Endothelial cell of umbilical vein (primary cell): ENCODE results near the gene ACTMAP.

ENCODE experiments used
- EZH2 ChIP-seq: IDR thresholded peaks from 2 replicates; pipeline ENCODE4 v1.6.1; 2012; ENCODE audit warnings: borderline replicate concordance, low read depth, mild to moderate bottlenecking, moderate library complexity, low read length, inconsistent platforms; ENCODE audit not compliant: severe bottlenecking
- FOS ChIP-seq: IDR thresholded peaks from 2 replicates; pipeline ENCODE4 v1.6.1; 2011; ENCODE audit warnings: mild to moderate bottlenecking, low read length, moderate library complexity, borderline replicate concordance; ENCODE audit not compliant: insufficient read depth
- GATA2 ChIP-seq: IDR thresholded peaks from 2 replicates; pipeline ENCODE4 v1.7.0; 2011; ENCODE audit warnings: low read depth, mild to moderate bottlenecking, moderate library complexity, mixed read lengths, low read length; ENCODE audit not compliant: insufficient read length, insufficient read depth
- JUN ChIP-seq: IDR thresholded peaks from 2 replicates; pipeline ENCODE4 v1.6.1; 2011; ENCODE audit warnings: borderline replicate concordance, low read depth; ENCODE audit not compliant: insufficient read length, insufficient read depth
- MYC ChIP-seq: IDR thresholded peaks from one replicate; pipeline ENCODE4 v1.6.1; 2011; ENCODE audit warnings: mild to moderate bottlenecking, low read depth, low read length
- POLR2A ChIP-seq: IDR thresholded peaks from 2 replicates; pipeline ENCODE4 v1.6.1; 2012; ENCODE audit warnings: low read depth, mild to moderate bottlenecking, control low read depth, low read length
- POLR2AphosphoS5 ChIP-seq: IDR thresholded peaks from 2 replicates; pipeline ENCODE4 v1.6.1; 2012; ENCODE audit warnings: low read depth, mild to moderate bottlenecking, control low read depth, low read length, moderate library complexity; ENCODE audit not compliant: insufficient read depth
- TF ChIP-seq, protein P1 (sequence below), 2 donors: IDR thresholded peaks; 1 replicate in 1 of 2; 2 replicates in 1 of 2; pipeline ENCODE4 v1.5.1; 2011; ENCODE audit warnings: low read length in 2 of 2, mild to moderate bottlenecking in 2 of 2, moderate library complexity in 2 of 2, control low read depth in 1 of 2, inconsistent platforms in 1 of 2, low read depth in 1 of 2; ENCODE audit not compliant: insufficient read depth in 1 of 2; ENCODE audit errors: extremely low read depth in 1 of 2
- TF ChIP-seq, protein P2 (sequence below): IDR thresholded peaks from 2 replicates; pipeline ENCODE4 v1.6.1; 2011; ENCODE audit not compliant: insufficient read depth, insufficient read length

GRCh38 chr19:40733149-40733548 lies 17.1 kb downstream of the ACTMAP start:
- TF ChIP-seq POLR2A (no peak), POLR2AphosphoS5 (no peak), JUN (no peak), EZH2 (no peak), MYC (no peak), GATA2 (no peak), FOS (no peak)
- TF ChIP-seq, protein P1, sequence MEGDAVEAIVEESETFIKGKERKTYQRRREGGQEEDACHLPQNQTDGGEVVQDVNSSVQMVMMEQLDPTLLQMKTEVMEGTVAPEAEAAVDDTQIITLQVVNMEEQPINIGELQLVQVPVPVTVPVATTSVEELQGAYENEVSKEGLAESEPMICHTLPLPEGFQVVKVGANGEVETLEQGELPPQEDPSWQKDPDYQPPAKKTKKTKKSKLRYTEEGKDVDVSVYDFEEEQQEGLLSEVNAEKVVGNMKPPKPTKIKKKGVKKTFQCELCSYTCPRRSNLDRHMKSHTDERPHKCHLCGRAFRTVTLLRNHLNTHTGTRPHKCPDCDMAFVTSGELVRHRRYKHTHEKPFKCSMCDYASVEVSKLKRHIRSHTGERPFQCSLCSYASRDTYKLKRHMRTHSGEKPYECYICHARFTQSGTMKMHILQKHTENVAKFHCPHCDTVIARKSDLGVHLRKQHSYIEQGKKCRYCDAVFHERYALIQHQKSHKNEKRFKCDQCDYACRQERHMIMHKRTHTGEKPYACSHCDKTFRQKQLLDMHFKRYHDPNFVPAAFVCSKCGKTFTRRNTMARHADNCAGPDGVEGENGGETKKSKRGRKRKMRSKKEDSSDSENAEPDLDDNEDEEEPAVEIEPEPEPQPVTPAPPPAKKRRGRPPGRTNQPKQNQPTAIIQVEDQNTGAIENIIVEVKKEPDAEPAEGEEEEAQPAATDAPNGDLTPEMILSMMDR (IDR thresholded peaks at IDR 0.05; ENCODE audit: extremely low read depth in 1 of 2, insufficient read depth in 1 of 2, low read depth in 1 of 2, low read length in 2 of 2): no peak
- TF ChIP-seq, protein P2, sequence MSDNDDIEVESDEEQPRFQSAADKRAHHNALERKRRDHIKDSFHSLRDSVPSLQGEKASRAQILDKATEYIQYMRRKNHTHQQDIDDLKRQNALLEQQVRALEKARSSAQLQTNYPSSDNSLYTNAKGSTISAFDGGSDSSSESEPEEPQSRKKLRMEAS: no peak
